Measurements from ENCODE around the gene MRGPRG.

GRCh38 chr11:3221408-3222002, 2.9 kb upstream of the MRGPRG start:
- TF ChIP-seq CEBPB (IDR thresholded peaks at IDR 0.05; ENCODE audit: low read depth, low read length) (no peak), CTCF (conservative IDR thresholded peaks at IDR 0.05; ENCODE audit: low read depth, low read length) (no peak), MXI1 (IDR thresholded peaks at IDR 0.05; ENCODE audit: borderline replicate concordance, low read depth, low read length) (no peak), POLR2A (IDR thresholded peaks at IDR 0.05; ENCODE audit: low read depth, low read length) (no peak), MAZ (IDR thresholded peaks at IDR 0.05; ENCODE audit: borderline replicate concordance, low read depth, low read length) (no peak), RFX5 (IDR thresholded peaks at IDR 0.05; ENCODE audit: low read depth, low read length) (no peak), NFE2L2 (IDR thresholded peaks at IDR 0.05; ENCODE audit: low read depth, low read length) (no peak), BHLHE40 (IDR thresholded peaks at IDR 0.05; ENCODE audit: low read depth, low read length) (no peak), ELK1 (IDR thresholded peaks at IDR 0.05; ENCODE audit: borderline replicate concordance, low read depth, low read length) (no peak), USF2 (IDR thresholded peaks at IDR 0.05; ENCODE audit: low read depth, low read length) (no peak), RAD21 (IDR thresholded peaks at IDR 0.05; ENCODE audit: low read length) (no peak), CHD1 (IDR thresholded peaks at IDR 0.05; ENCODE audit: low read depth, low read length) (no peak)

Data from IMR-90 (cell line).